ENCODE results near the gene E2F3.

The E2F3 gene

DNA sequence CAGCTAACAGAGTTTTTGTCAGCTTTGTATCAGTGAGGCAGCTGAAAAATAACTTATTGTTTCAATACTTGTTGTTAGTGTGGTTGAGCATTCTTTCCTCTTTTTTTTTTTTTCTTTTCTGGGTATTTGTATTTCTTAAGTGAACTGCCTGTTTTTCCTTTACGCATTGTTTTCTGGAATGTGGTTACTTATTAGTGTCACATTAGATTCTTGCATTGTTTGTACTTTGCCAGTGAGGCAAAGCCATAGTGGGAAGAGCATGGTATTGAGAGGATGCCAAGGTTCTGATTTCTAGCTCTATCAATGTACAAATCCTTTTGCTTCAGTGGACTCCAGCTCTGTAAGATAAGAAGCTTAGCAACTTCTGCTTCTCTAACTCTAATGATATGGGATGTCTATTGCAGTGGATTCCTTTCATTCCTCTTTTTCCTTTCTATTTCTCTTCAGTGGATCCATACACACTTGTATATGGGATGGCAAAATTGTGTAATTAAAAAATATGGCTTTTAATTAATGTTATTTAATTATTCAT is 136.5 kb downstream of the E2F3 start:
- no peak for DNase-seq

DNA sequence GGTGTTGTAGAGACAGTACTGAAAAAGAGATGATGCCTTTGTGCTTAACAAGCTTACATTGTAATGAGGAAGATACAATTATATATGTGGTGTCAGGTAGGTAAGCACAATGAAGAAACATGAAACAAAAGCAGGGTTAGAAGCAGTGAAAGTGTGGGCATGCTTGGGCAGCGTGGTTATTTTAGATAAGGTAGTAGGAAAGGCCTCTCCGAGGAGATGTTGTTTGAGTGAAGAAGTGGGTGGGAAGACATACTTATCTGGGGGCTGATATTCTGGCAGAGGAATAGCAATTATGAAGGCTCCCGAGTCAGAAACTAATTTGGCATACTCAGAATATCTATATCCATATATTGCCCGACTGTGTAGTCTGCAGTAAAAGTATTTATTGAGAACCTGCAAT is 137.2 kb downstream of the E2F3 start:
- no peak for DNase-seq

DNA sequence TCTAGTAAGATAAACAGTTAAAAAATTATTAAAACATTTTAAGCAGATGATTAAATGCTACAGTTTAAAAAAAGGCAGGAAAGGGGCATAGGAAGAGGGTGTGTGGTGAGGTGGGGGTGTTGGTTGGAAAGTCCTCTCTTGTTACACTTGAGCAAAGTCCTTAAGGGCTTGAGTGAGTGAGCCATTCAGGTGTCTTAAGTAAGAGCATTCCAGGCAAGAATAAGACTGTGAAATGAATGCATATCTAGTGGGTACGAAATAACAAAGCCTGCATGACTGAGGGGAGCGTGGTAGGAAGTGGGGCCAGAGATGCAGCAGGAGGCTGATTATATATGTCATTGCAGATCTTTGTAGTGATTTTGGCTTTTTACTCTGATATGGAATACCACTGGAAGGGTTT is 137.7 kb downstream of the E2F3 start:
- DNase-seq: no peak

DNA sequence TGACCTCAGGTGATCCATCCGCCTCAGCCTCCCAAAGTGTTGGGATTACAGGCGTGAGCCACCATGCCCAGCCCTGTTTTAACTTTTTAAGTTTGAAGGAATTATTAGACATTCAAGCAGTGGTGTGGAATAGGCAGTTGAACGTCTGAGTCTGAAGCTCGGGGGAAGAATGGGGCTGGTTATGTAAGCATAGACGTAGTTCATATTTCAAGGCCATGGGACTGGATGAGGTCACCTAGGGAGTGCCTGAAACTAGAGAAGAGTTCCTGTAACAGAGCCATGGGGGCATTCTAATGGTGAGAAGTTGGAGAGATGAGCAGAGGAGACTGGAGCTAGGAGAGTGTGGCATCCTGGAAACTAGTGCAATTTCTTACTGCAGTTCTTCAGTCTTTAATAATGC is 139.0 kb downstream of the E2F3 start:
- DNase-seq: no peak

DNA sequence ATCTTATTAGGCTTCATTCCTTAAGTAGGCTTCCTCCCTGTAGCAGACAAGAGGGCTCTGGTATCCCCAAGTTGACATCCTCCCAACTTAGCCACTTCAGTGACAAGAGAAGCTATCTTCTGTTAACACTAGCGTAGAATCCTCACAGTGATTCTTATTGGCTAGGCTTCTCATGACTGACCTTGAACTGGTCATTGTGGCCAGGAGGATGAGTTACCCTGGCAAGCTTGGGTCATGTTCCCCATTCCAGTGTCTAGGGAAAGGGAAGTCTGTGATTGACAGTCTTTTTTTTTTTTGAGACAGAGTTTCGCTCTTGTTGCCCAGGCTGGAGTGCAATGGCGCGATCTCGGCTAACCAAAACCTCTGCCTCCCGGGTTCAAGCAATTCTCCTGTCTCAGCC is 139.7 kb downstream of the E2F3 start:
- DNase-seq: no peak

DNA sequence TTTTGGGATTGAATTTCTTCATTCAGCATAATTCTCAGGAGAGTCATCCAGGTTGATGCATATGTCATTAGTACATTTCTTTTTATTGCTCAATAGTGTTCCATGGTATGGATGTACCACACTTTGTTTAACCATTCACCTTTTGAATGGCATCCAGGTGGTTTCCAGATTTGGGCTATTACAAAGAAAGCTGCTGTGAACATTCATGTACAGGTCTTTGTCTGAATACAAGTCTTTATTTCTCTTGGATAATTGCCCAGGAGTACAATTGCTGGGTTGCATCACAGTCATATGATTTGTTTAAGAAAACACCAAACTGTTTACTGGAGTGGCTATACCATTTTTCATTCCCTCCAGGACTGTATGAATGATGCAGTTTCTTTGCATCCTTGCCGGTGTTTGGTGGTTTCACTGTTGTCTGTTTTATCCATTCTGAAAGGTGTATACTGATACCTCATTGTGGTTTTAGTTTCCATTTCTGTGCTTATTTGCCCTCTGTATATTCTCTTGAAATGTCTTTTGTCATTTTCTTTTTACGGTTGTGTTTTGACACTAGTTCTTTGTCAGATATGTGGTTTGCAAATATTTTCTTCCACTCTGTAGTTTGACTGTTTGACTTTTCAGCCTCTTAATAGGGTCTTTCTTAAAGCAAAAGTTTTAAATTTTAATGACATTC is 141.4 kb downstream of the E2F3 start:
- no peak for DNase-seq

All from stimulated activated CD4-positive, alpha-beta T cell treated with anti-CD3 and anti-CD28 coated beads, Interleukin-2, amount 100 ng/mL, for 24 hours (primary cell).